ENCODE data around the gene MUC13.

The MUC13 gene

DNA sequence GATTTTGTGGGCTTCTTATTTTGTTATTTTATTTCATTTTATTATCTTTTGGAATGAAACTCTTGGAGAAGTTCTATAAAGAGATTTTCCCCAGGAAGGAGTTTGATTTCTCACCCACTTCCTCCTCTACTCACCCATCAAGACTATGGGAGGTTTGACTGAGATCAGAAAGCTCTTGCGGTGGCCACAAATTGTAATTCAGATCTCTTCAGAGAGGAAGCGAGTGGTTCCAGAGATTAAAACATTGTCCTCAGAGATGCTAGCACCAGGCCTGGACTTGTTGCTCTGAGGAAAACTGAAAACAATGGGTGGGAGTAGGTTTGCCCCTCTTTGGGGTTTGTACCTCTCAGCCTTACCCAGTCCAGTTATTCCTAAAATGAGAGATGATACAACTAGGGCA lies 8.1 kb upstream of the MUC13 start:
- no peak for DNase-seq (ENCODE audit: low read depth)

DNA sequence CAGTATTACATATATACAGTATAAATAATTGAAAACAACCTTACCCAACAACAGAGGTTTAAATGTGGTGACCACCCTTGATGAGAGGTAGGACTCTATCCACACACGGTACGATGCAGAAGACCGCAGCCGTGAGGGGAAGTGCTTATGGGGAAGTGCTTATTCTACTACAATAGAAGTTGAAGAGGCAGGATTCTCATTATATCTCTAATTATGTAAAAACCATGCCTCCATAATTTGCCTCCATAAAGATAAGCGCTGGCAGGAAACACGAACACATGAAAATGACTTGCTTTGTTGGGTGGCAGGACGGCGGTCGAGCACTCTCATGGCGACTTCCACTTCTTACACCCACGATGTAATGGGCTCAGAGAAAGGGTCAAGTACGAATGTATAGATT lies 7.2 kb upstream of the MUC13 start:
- no peak for DNase-seq (ENCODE audit: low read depth)

DNA sequence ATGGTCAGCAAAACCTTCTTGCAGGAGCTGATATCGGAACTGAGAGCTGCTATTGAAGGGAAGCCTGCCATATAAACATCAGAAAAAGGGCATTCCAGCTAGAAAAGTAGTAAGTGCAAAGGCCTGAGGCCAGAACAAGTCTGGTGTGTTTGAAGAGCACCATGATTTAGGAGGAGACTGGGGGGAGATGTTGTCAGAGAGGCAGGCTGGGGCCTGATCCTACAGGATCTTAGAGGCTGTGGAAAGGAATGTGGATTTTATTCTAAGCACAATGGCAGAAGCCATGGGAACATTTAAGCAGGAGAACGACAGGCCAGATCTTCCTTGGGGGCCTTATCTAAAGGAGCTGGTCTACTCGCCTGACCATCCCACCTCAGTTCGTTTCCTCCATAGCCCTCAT lies 5.1 kb upstream of the MUC13 start:
- no peak for DNase-seq (ENCODE audit: low read depth)

DNA sequence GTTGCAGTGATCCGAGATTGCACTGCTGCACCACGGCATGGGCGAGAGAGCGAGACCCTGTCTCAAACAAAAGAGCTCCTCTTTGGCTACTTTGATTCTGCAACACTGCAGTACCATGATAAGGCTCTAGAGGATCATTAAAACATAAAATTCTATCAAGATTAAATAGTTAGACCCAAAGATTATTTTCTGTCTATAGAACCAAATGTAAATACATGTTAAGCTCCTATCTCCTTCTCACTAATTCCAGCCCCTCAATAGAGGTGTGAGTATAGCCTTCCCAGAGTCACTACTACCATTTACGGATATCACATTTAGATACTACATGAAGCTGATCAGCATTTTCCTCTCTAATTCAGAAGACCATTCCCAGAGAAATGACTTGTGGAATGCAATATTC lies 4.3 kb upstream of the MUC13 start:
- DNase-seq (ENCODE audit: low read depth), result no peak

DNA sequence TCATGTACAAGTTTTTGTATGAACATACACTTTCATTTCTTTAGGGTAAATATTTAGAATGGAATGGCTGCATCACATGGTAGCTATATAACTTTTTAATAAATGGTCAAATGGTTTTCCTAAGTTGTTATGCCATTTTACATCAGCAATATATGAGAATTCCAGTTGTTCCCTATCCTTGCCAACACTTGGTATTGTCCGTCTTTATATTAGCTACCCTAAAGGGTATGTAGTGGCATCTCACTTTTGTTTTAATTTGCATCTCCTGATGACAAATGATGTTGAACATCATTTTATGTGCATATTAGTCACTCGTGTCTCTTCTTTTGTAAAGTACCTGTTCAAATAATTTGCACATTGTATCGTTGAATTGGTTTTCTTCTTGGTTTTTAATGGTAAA lies 2.5 kb upstream of the MUC13 start:
- DNase-seq (ENCODE audit: low read depth), result no peak

DNA sequence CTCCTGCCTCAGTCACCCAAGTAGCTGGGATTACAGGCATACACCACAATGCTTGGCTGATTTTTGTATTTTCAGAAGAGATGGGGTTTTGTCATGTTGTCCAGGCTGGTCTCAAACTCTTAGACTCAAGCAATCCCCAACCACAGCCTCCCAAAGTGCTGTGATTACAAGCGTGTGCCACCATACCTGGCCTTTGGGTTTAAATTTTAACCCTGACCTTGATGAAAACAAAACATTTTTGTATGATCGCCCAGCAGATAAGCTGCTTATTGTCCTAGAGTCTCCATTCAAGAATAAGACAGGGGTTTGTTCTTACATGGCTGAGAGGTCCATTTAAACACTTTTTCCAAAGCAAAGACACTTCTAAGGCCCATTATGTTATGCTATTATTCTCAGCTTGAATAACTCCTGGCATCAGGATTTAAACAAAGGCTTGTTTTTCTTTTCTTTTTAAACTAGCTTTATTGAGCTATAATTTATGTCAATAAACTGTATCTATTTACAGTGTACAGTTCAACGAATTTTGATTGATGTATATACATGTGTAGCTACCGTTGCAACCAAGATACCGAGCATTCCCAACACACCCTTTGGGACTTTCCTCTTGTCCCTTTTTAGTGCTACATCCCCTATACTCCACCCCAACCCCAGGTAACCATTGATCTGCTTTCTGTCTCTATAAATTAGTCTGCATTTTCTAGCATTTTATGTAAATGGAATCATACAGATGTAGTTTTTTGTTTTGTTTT lies 1.4 kb upstream of the MUC13 start:
- DNase-seq (ENCODE audit: low read depth), result no peak

DNA sequence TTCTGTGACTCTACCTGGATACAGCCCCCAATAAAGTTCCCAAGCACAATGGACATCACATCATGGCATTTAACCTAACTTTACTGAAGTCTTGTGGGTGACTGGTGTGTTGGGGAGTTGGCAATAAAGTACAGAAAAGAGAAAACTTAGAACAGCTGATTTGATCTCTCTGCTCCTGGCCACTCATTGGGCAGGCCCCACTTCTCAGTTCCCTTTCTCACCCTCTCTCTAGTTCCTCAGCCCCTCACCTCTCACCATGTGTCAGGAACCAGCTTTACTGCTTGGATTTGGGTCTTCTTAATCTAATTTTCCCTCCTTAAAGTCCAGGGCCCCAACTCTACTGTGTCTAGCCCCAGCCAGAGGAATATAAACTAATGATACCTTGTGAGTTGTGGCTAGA lies 713 bp upstream of the MUC13 start:
- no peak for DNase-seq (ENCODE audit: low read depth)

DNA sequence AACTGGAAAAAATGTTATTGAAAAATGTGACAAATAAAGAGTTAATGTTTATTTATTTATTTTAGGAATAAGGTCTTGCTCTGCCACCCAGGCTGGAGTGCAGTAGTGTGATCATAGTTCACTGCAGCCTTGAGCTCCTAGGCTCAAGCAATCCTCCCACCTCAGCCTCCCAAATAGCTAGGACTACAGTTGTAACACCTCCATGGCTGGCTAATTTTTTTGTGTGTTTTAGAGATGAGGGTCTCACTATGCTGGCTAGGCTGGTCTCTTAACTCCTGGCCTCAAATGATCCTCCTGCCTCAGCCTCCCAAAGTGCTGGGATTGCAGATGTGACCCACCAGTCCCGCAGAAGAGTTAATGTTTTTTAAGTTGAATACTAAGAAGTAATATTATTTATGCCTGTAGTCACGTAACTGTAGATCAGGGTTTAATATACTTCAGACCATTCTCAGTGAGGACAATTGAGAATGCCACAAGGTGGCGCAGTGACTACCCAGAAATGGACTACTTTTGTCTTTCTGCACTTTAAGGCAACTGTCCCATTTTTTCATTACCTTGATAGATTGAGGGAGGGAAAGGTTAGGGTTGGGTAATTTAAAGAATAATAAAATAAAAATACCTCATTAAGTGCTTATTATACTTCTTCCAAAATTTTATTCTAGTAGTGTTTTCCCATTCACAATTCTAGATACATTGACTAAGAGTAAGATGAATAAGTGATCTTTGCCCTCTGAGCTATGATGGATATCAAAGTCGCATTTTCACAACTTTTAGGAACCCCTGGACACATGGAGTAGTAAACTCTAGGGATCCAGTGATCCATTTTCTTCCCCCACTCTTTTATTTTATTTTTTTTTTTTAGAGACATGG lies 6.0 kb downstream of the MUC13 start:
- peak; percentile 43 for DNase-seq (ENCODE audit: low read depth)

DNA sequence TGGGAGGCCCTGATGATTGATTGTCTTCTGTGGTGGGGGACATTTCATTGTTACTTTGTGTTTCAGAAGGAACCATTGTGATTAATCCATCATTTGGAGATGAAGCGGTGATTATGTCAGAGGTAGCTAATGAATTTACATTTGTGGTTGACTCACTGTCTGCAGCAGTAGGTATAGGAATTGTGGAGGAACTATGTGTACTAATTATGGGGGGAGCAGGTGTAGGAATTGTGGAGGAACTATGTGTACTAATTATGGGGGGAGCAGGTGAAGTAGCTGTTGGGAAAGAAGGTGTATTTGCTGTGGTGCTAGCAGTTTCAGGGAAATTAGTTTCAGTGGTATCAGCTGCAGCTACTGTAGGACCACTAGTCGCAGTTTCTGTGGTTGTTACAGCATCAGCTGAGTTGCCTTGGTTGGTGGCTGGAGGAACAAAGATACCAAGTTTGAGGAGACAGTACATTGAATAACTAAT lies 6.9 kb downstream of the MUC13 start:
- DNase-seq (ENCODE audit: low read depth), result no peak

DNA sequence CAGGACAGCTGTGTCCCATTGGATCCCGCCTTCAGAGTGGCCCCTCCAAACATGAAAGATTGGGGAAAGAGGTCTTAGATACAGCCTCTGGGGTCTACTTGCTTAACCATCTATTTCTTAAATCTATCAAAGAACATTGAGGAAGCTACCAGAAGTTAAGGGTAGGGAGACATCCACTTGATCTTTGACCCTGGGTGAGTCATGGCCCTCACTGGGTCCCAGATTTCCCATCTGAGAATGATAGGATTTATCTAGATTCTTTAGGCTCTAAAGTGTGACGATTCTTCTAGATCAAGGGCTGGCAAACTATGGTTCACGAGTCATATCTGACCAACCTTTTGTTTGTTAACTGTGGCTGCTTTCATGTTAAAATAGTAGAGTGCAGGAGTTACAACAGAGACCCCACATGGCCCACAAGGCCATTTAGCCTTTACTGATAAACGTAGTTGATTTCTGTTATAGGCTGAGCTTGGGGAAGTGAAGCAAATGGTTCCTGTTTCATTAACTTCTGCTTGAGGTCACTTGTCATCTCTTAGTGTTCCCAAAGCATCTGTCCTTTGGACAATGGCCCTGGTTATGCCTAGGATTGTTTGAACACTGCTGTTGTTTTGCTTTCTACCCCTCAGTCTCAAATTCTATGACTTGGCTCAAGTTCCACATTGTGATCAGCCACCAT lies 8.0 kb downstream of the MUC13 start:
- no peak for DNase-seq (ENCODE audit: low read depth)

DNA sequence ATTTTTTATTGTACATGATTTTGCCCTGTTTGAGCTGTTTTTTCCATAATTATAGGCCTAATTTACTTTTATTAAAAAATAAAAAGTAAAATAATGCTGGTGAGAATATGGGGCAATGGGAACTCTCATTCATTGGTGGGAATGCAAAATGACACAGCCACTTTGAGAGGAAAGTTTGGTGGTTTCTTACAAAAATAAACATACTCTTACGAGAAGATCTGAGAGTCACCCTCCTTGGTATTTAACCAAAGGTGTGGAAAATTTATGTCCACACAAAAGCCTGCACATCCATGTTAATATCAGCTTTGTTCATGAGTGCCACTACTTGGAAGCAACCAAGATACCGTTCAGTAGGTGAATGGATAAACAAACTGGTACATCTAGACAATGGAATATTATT lies 9.8 kb downstream of the MUC13 start:
- DNase-seq (ENCODE audit: low read depth), result no peak

DNA sequence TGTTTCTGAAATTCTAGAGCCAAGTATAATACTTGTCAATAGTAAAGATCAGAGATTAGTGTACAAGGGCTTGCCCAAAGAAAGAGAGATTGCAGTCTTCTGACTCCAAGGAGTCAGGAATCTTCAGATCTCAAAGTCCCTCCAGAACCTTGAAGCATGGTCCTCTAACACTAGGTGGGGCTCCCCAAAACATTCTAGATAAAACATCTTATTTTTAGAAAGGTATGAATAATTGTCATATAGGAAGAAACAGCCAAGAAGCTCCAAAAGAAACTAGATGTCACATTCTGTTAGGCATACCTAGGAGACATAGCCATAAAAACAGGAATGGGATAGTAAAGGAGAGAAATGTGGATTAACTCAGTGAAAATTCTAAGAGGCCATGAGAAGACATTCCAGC lies 10.7 kb downstream of the MUC13 start:
- no peak for DNase-seq (ENCODE audit: low read depth)

DNA sequence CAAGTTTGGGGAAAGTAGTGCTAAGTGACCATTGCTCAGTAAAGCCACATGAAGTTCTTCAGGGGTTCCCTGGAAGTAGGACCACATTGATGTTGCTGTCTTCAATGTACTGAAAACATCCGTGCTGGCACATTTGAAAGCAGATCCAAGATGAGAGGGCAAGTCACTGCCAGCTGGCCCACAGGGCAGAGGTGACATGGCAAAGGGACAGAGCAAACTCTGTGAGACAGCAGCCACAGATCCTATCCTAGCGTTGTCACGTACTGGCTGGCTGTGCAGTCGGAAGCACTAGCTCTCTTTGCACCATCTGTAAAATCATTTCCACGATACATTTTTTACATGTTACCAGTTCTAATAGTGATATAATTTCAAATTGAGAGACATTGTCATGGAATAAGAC lies 13.8 kb downstream of the MUC13 start:
- DNase-seq (ENCODE audit: low read depth), result no peak

DNA sequence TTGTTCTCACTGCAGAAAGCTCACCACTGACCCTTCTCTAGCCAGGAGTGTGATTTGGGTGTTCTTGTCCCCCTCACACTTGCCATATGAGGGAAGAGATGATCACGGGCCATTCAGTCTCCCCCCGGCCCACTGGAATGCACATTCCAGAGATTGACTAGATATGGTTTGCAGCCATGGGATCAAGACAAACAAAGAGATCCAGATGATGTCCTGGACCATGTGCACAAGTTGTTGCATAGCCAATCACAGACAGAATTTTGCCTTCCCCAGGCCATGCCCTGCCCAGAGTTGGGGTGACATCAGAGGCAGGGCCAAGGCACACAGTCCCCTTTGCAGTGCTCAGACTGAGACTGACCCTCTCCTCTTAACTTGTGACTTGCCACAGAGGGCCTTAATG lies 14.8 kb downstream of the MUC13 start:
- no peak for DNase-seq (ENCODE audit: low read depth)

DNA sequence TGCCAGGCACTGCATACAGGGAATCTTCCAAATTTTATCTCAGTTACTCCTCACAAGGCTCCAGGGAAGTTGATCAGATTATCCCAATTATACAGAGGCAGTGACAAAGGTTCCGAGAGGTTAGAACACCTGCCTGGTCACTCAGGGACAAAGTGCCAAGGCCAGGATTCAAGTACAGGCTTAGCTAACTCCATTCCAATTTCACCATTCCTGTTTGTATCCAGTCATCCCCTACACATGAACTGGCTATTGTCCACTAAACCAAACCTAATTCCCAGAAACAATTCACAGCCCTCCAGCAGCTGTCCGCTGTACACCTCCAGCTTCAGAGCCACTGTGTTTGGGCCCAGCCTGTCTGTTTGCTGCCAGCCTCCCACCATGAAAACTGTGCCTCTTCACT lies 16.0 kb downstream of the MUC13 start:
- no peak for DNase-seq (ENCODE audit: low read depth)

DNA sequence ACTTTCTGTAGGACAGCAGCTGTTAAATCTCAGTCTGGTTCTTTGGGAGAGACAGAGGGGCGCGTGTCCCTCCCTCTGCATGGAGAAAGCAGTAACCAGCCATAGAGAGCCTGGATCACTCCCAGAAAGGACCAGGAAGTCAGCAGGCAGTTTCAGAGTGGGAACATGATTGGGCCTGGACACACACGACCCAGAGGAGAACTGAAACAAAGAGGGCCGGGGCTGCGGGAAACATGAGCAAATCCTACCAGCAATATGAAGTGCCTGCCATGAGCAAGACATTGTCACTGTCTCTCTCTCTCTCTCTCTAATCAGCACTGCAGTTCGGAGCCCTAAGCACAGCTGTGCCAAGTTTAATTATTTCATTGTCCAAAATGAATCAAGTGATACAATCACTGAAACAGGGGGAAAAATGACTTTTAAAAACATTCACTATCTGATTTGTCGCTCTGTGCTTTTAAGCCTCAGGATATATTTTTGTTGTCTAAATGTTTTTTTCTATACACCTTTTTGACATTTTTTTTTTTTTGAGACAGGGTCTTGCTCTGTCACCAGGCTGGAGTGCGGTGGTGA lies 17.6 kb downstream of the MUC13 start:
- DNase-seq (ENCODE audit: low read depth), result no peak

DNA sequence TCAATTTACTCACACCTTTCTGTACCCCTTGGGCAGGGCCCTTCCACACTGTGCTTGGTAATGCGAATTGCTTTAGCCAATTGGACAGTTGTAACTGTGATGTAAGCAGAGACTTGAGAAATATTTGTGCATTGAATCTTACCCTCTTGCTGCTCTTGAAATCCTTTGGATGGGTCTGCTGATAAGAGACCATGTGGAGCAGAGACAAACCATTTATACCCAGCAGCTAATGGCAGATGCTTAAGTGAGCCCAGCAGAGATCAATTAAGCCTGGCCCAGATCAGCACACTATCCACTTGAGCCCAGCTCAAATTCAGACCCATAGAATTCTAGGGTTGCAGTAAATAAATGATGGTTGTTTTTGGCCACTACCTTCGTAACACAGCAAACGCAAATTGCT lies 19.3 kb downstream of the MUC13 start:
- DNase-seq (ENCODE audit: low read depth), result no peak

DNA sequence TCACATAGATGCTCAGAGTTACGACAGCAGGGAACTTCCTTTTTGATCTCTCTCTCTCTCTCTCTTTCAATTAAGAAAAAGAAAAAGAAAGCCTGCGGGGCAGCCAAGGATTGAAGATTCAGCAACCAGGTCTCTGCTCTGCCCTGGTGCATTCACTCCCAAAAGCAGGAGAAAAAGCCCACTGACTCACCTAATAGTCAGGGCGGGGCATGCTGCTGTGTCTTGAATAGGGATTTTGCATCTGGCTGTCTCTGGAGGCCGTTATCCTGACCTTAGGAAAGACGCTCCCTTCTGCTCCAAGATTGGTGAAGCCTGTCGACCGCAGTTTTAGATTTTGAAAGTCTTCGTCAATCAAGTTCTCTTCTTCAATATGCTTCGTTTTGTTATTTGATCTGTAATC lies 26.6 kb downstream of the MUC13 start:
- no peak for DNase-seq (ENCODE audit: low read depth)

DNA sequence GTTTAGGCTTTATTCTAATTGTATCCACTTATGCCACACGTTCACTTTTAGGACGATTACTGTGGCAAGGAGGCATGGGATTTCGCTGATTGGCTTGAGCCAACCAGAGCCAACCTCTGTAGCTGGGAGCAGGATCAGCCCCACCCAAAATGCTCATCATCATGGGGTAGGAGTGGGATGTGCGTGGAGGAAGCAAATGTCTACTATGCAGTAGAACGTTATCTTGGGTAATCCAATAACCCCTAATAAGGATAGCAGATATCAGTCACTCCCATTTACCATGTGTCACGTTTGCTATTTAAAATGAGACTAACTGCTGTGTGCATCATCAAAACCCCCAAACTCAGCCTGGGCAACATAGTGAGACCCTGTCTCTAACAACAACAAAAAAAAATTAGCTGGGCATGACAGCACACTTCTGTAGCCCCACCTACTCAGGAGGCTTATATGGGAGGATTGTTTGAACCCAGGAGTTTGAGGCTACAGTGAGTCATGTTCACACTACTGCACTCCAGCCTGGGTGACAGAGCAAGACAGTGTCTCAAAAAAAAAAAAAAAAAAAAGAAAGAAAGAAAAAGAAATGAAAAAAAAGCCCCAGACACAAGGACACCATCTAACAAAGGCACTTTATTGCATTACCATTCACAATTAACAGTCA lies 29.6 kb downstream of the MUC13 start:
- DNase-seq (ENCODE audit: low read depth), result no peak

DNA sequence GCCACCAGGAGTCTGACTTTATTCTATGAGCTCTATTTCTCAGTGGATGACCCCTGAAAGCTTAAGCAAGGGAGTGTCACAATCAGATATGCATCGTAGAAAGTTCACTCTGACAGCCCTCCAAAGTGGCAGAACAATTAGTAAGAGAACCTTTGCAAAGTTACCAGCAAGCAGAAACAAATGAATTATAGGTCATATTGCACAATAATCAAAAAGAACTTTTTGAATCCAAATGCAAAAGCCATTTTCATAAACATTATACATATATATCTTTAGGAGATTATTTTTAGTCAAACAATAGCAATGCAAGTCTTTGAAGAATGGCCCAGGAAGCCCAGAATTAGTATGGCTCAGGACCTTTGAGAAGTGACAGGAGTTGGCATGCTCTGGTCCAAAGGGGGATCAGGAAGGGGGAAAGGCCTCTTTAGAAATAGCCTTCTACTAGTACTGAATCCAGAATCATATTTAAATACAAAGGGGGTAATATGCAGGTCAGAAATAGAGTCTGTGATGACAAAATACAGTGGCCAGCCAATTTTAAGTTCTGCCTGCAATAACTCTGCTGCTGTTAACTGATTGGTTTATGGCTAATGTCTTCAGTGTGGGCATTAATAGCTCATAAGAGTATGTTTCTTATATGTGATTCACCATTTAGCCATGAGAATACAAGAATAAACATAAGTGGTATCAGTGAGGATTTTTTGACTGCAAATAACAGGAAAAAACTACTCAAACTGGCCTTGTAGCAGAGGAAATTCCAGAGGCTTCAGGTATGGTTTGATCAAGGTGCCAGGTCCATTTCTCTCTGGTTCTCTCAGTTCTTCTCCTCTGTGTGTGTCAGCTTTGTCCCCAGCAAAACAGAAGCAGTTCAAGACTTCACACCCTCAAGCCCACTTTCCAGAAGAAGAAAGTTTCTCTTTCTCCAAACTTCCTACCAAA lies 30.4 kb downstream of the MUC13 start:
- no peak for DNase-seq (ENCODE audit: low read depth)
